Fibroblast of villous mesenchyme (primary cell): ENCODE measurements around the gene AMY1A. TPM values are rescaled to one million over a fixed set of nuclear protein-coding genes. Genes with fewer than 3 reads are reported as not detected.

Experiments
- small RNA-seq: library from RNA; depleted of rRNA; stranded (forward); fragments of <200 nt; gene quantifications from one replicate; pipeline ENCODE3, GENCODE V24; 2012
- total RNA-seq: library from RNA; depleted of rRNA; stranded (reverse); fragments of >200 nt; gene quantifications from 2 replicates; pipeline ENCODE4 v1.2.3, GENCODE V29; 2012

The AMY1A gene
- total RNA-seq, 1 donor, result not detected

Small RNA genes within 50 kb of the gene (small RNA-seq; reads per million reads assigned to genes)
- gene AC105272.1, result not detected

Other genes with a start within 250 kb of the AMY1A start
- 12.9 and 16.0 TPM in 2 replicates for gene RNPC3, start 130.1 kb upstream of the AMY1A start, total RNA-seq
- gene AMY2B, start 84.2 kb upstream of the AMY1A start, total RNA-seq, result 2.9 and 3.5 TPM in 2 replicates
- gene AMY2A, start 38.3 kb upstream of the AMY1A start, total RNA-seq, result not detected in 2 replicates
- gene AMY1B, start 40.5 kb downstream of the AMY1A start, total RNA-seq, result not detected in 2 replicates
- not detected in 2 replicates for gene AMY1C, start 94.1 kb downstream of the AMY1A start, total RNA-seq